ENCODE measurements around the gene PMPCB.

GRCh38 chr7:103343758-103344452 lies 46.7 kb downstream of the PMPCB start:
- TF ChIP-seq, protein P1, sequence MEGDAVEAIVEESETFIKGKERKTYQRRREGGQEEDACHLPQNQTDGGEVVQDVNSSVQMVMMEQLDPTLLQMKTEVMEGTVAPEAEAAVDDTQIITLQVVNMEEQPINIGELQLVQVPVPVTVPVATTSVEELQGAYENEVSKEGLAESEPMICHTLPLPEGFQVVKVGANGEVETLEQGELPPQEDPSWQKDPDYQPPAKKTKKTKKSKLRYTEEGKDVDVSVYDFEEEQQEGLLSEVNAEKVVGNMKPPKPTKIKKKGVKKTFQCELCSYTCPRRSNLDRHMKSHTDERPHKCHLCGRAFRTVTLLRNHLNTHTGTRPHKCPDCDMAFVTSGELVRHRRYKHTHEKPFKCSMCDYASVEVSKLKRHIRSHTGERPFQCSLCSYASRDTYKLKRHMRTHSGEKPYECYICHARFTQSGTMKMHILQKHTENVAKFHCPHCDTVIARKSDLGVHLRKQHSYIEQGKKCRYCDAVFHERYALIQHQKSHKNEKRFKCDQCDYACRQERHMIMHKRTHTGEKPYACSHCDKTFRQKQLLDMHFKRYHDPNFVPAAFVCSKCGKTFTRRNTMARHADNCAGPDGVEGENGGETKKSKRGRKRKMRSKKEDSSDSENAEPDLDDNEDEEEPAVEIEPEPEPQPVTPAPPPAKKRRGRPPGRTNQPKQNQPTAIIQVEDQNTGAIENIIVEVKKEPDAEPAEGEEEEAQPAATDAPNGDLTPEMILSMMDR (IDR thresholded peaks at IDR 0.05; ENCODE audit: low read depth, low read length), result no peak
- no peak for TF ChIP-seq EZH2phosphoT487 (IDR thresholded peaks at IDR 0.05; ENCODE audit: low read depth)

Data from OCI-LY3 (cell line).